ENCODE results near the gene KIF13A.
"Not testable (repeated sequence)": the region's sequence is repeated elsewhere in the genome, so short reads cannot be mapped to it uniquely, and the experiment has no call there.

The KIF13A gene

GRCh38 chr6:17930321-17930993 lies 57.0 kb downstream of the KIF13A start:
- DNase-seq = no peak

GRCh38 chr6:17928514-17929430 lies 58.7 kb downstream of the KIF13A start:
- DNase-seq = no peak

DNA sequence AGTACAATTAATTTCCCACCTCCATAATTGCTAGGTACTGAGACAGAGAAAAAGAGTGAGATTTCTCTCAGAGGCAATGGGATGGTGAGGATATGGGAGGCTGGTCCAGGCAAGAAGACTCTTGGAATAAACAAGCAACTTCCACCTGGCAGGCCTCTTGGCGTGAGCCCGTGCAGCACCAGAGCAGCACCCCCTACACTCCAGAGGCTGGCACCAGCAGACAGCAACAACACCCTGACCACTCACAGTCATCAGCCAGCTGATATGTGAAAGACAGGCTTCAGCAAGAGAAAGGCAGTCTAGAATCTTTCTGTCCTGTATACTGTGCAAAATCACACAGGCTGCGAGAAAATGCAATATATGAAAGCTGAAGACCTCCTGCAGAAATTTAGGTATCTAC lies 59.7 kb downstream of the KIF13A start:
- no peak for DNase-seq

GRCh38 chr6:17923401-17923863 lies 64.0 kb downstream of the KIF13A start:
- no peak for DNase-seq

GRCh38 chr6:17921454-17921853 lies 66.0 kb downstream of the KIF13A start:
- DNase-seq = no peak

- DNase-seq = no peak
These were observed 67.9 kb downstream of the KIF13A start for GRCh38 chr6:17919496-17919895.

DNA sequence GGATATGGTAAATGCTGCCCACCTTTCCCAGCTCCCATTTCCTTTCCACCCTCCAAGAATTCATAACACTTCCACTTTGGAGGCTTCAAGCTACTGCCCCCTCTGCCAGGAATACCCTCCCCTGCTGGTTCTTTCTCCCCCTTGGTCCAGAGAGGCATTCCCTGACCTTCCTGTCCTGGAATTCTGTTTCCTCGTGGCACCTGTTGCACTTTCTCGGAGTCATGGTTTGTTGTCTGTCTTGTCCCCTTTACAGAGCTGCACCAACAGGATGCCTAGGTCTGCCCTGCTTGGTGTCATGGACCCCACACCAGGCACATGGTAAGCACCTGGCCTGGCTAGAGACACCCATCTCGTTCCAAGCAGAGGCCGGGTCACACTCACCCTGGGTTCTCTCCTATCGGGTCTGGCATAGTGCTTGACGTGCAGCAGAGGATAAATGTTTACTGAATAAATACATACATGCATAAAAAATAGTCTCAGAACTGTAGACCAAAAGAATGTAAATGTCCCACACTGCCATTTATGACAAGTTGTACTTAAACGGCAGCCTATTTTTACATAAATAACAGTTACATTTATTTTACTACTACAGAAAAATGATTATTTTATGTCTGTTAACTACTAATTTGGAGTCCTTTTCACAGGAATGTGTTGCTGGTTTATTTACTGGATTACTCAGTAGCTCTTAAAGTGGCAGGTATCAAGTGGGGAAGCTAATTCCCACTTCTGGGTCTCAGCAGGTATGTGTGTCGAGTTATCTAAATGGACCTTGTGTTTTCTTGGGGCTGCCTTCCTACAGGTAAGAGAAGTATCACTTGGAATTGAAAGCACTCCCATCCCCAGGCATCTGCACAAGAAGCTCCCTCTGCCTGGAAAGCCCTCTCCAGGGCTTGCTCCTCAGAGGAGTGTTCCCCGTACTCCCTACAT lies 69.3 kb downstream of the KIF13A start:
- DNase-seq = no peak

DNA sequence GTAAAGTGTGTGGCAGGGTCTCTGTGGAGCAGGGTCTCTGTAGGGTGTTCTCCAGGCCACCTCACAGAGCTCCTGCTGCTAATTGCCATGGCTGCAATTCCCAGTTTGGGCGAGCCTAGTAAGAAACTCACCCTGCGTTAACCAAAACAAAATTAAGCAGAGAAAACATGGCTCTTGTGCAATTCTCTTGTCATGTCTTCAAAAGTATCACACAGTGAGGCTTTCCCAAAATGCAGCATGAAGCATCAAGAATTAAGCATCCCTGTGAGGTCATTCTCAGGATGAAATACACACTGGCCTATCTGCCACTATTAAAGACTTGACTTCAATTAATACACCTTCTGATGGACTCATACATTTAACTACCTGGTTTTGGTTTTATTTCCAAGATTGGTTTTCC lies 72.8 kb downstream of the KIF13A start:
- DNase-seq = no peak

GRCh38 chr6:17912521-17912920 lies 74.9 kb downstream of the KIF13A start:
- no peak for DNase-seq

DNA sequence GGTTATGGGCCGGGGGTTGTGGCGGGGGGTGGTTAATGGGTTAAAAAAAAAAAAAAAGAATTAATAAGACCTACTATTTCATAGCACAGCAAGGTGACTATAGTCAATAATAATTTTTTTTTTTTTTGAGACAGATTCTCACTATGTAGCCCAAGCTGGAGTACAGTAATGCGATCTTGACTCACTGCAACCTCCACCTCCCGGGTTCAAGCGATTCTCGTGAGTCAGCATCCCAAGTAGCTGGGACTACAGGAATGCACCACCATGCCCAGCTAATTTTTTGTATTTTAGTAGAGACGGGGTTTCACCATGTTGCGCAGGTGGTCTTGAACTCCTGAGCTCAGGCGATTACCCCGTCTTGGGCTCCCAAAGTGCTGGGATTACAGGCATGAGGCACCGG lies 75.8 kb downstream of the KIF13A start:
- not testable (repeated sequence) for DNase-seq

DNA sequence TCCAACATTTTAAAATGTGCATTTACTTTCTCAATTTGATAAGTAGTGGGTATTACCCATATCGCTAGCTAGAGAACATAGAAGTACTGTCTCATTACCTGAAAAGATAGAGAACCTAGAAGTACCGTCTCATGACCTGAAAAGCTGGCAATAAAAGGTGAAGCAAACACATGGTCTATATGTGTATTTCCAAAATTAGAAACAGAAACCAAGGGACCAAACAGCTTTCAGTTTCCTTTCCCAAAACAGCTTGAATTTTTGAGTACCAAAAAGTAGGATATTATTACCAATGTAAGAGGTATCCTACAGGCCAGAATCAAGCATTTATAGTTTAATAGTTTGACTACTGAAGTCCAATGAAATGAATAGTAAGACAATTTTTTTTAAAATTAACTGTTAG lies 77.2 kb downstream of the KIF13A start:
- no peak for DNase-seq

- no peak for DNase-seq
These were observed 78.6 kb downstream of the KIF13A start for GRCh38 chr6:17908831-17909230.

- peak in 1 of 2 experiments; percentile 9 for DNase-seq
These were observed 79.8 kb downstream of the KIF13A start for GRCh38 chr6:17907406-17908229.

DNA sequence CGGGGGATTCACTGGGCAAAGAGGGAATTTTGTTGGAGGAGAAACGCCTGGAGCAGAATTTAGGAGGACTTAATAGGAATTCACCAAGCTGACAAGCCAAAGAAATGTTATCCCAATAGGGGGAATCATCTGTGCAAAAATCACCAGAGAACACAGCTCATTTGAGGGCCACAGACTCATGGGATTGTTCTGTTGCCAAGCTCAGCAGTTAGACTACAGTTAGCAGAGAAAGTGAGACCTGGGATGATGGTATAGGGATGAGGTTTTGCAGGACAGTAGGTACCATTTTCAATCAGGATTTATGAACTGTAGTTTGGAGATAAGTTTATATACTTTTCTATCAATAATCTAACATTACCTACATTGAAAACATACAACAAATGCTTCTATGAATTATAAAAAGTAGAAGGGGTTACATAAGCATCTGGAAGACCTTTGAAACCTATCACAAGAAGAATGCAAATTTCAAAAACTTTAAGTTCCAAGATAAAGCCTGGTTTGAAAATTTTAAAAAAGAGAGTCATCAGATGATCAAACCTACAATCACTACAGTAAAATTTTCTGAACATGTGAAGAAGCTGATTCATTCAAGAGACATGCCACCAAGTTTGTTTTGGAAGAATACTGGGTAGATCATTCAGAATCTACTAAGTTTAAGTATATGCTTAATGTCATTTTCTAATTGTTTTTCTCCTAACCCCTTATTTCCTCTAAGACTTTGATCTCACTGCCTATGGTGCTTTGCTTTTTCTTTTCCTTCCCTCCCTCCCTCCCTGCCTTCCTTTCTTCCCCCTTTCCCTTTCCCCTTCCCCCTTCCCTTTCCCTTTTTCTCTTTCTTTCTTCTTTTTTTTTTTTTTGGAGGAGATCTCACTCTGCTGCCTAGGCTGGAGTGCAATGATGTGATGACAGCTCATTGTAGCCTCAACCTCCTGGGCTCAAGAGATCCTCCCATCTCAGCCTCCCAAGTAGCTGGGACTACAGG lies 81.5 kb downstream of the KIF13A start:
- DNase-seq = no peak

- DNase-seq = no peak
These were observed 82.8 kb downstream of the KIF13A start for GRCh38 chr6:17904491-17905120.

GRCh38 chr6:17902974-17903373 lies 84.5 kb downstream of the KIF13A start:
- no peak for DNase-seq

- DNase-seq = no peak
These were observed 85.9 kb downstream of the KIF13A start for GRCh38 chr6:17901493-17901892.

DNA sequence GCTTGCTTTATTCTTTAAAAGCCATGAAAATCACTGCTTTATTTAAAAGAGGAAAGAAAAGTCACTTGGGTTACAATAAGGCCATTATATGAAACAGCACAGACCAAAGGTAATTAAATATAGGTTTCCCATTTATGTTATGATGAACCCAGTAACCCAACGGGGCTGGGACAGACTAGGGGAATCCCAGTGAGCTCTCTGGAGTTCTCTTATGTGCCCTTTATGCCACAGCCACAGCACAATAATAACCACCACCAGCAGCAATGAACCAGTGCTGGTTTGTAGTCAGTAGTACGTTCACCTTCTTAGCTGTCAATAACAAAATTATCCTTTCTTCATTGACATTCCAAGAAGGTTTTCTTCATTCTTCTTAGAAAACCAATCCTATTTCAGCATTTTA lies 87.4 kb downstream of the KIF13A start:
- no peak for DNase-seq

DNA sequence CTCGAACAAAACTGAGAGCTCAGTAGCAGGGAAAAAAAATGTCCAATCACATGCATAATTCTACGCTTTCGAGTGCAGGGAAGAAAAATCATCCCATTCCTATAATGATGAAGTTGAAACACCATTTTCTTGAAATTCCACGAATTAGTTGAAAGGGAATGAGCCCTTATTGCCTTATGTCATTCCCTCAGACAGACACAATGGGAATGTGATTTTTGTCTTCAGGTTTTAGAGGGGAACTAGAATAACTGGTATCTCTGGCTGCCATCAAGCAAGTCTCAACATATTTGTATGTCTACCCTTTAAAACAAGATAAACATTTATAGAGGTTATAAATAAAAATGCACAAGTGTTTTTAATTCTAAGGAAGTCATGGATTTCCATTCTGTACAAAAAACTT lies 87.9 kb downstream of the KIF13A start:
- no peak for DNase-seq

DNA sequence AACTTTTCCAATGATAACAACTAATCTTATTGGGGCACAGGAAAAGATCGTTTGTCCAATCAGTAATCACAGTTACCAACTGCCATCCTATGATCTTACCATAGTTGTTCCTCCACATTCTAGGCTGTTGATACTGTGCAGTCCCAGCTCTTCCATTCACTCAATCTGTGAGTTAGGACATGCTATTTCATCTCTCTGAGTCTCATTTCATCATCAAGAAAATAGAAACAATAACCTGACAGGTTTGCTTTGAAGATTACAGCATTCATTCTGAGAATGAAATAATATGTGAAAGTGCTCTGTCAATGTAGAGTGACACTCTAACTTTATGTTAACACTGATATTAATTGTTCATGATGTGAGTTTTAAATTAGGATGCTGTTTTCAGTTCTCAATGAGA lies 89.8 kb downstream of the KIF13A start:
- no peak for DNase-seq
